HCT116 (cell line): ENCODE results near the gene ST7. TPM values are rescaled to one million over a fixed set of nuclear protein-coding genes. Genes with fewer than 3 reads are reported as not detected.

Source experiments
- ATAC-seq: fragments of 200-7000 bp; cut with Tn5 transposase; 2 replicates; pipeline ENCODE4 v1.9.1; 2020; ENCODE audit warnings: mild to moderate bottlenecking, moderate library complexity
- BruUV-seq: library from RNA; stranded (reverse); fragments of 400-500 nt; replicated peaks from 2 replicates; lab custom pipeline; 2021; lab: Mats Ljungman, UMichigan
- CTCF ChIA-PET: fragments of 300-600 bp; sonication (Branson Sonifier 250); formaldehyde crosslinking; loops from one replicate; lab custom pipeline; 2021; ENCODE audit warnings: antibody characterized with exemption; lab: Charles Lee
- POLR2A ChIA-PET: fragments of 300-600, 350-600 bp; sonication (Branson Sonifier 250); formaldehyde crosslinking; loops from one replicate; lab custom pipeline; 2021; ENCODE audit warnings: antibody characterized with exemption; lab: Charles Lee
- RAD21 ChIA-PET, 2 experiments: fragments of 300-600 bp; sonication (Branson Sonifier 250); formaldehyde crosslinking; loops; one replicate each; lab custom pipeline; 2023; ENCODE audit warnings: low total read pairs in 2 of 2; ENCODE audit not compliant: uncharacterized antibody in 2 of 2, unreplicated experiment in 2 of 2, low non-redundant PET in 1 of 2; lab: Charles Lee
- DNase-seq: peaks from one replicate; pipeline ENCODE4 v3.0.0-alpha.2; 2010; ENCODE audit warnings: low read depth, low spot score
- H2AFZ ChIP-seq: fragments of 200-600 bp; shearing (Covaris generic), sonication (generic); 2 replicates; pipeline ENCODE4 v1.6.1; 2017; ENCODE audit warnings: low read depth, mixed run types, mixed read lengths, antibody characterized with exemption, low read length; ENCODE audit not compliant: poor library complexity, severe bottlenecking
- H3K27ac ChIP-seq: 2 replicates; pipeline ENCODE4 v1.5.1; 2012; ENCODE audit warnings: low read depth, low read length
- H3K27me3 ChIP-seq: fragments of 200-600 bp; sonication (generic); 2 replicates; pipeline ENCODE4 v1.6.1; 2016; ENCODE audit warnings: mixed run types, low read length, mixed read lengths; ENCODE audit not compliant: insufficient read depth
- H3K36me3 ChIP-seq, 2 experiments: fragments of 200-500 bp in 1 of 2; fragments of 200-600 bp in 1 of 2; sonication (Bioruptor generic) in 1 of 2; sonication (generic) in 1 of 2; 2 replicates each; pipeline versions ENCODE4 v1.5.1 to v1.6.1; 2014 to 2016; ENCODE audit warnings: low read length in 2 of 2, inconsistent platforms in 1 of 2, mixed read lengths in 1 of 2, mixed run types in 1 of 2; ENCODE audit not compliant: insufficient read depth in 2 of 2, control insufficient read depth in 1 of 2
- H3K4me1 ChIP-seq, 2 experiments: fragments of 200-600 bp in 1 of 2; sonication (generic) in 1 of 2; 2 replicates each; pipeline versions ENCODE4 v1.5.1 to v1.6.1; 2012 to 2017; ENCODE audit warnings: low read length in 2 of 2, inconsistent platforms in 1 of 2, mild to moderate bottlenecking in 1 of 2, mixed read lengths in 1 of 2, mixed run types in 1 of 2, moderate library complexity in 1 of 2; ENCODE audit not compliant: insufficient read depth in 2 of 2, control insufficient read depth in 1 of 2
- H3K4me2 ChIP-seq: fragments of 200-600 bp; sonication (generic); 2 replicates; pipeline ENCODE4 v1.6.1; 2017; ENCODE audit warnings: mixed run types, low read length, mixed read lengths
- H3K4me3 ChIP-seq, 2 experiments: fragments of 200-600 bp in 1 of 2; sonication (generic) in 1 of 2; replicated peaks in 1 of 2; 2 replicates each; pipeline ENCODE4 v1.5.1; 2011 to 2016; ENCODE audit warnings: low read length in 2 of 2, control low read depth in 1 of 2, low read depth in 1 of 2, mild to moderate bottlenecking in 1 of 2, mixed read lengths in 1 of 2, mixed run types in 1 of 2
- H3K79me2 ChIP-seq: fragments of 200-600 bp; sonication (generic); 2 replicates; pipeline ENCODE4 v1.6.1; 2017; ENCODE audit warnings: mild to moderate bottlenecking, mixed run types, low read length, moderate library complexity, mixed read lengths; ENCODE audit not compliant: insufficient read depth
- H3K9ac ChIP-seq: fragments of 200-600 bp; sonication (generic); 2 replicates; pipeline ENCODE4 v1.6.1; 2016; ENCODE audit warnings: low read length, mixed read lengths
- H3K9me2 ChIP-seq: fragments of 200-600 bp; sonication (generic), shearing (Covaris generic); 2 replicates; pipeline ENCODE4 v1.6.1; 2017; ENCODE audit warnings: mixed run types, mild to moderate bottlenecking, moderate library complexity; ENCODE audit not compliant: insufficient read depth
- H3K9me3 ChIP-seq, 2 experiments: fragments of 200-500 bp in 1 of 2; fragments of 200-600 bp in 1 of 2; sonication (Bioruptor generic) in 1 of 2; sonication (generic) in 1 of 2; 2 replicates each; pipeline ENCODE4 v1.6.1; 2014 to 2017; ENCODE audit warnings: low read length in 2 of 2, mixed read lengths in 2 of 2, inconsistent platforms in 1 of 2, low read depth in 1 of 2, mild to moderate bottlenecking in 1 of 2, mixed run types in 1 of 2, moderate library complexity in 1 of 2; ENCODE audit not compliant: control insufficient read depth in 1 of 2, insufficient read depth in 1 of 2
- H4K20me1 ChIP-seq: fragments of 200-600 bp; sonication (generic), shearing (Covaris generic); 2 replicates; pipeline ENCODE4 v1.6.1; 2017; ENCODE audit warnings: mixed run types, mild to moderate bottlenecking, moderate library complexity; ENCODE audit not compliant: insufficient read depth
- CEBPB ChIP-seq: IDR thresholded peaks from 2 replicates; pipeline ENCODE4 v1.6.1; 2012; ENCODE audit warnings: low read depth
- REST ChIP-seq: IDR thresholded peaks from 2 replicates; pipeline ENCODE4 v1.6.1; 2012; ENCODE audit warnings: low read depth
- SP1 ChIP-seq: IDR thresholded peaks from 2 replicates; pipeline ENCODE4 v1.6.1; 2012; ENCODE audit warnings: low read depth
- YY1 ChIP-seq: IDR thresholded peaks from 2 replicates; pipeline ENCODE4 v1.6.1; 2011; ENCODE audit warnings: low read length, low read depth, moderate library complexity, mild to moderate bottlenecking; ENCODE audit not compliant: insufficient replicate concordance; ENCODE audit errors: extremely low read depth
- intact Hi-C: fragments of 100-400 bp; cut with micrococcal nuclease; formaldehyde crosslinking; loops from 2 replicates; pipeline ENCODE4 v1.10.0; 2022
- total RNA-seq: library from RNA; stranded (reverse); gene quantifications from one replicate; pipeline ENCODE4 v1.2.1, GENCODE V29; 2021; ENCODE audit not compliant: unreplicated experiment

Gene ST7
- total RNA-seq, 1 experiment from 2014 or later = 12.6 TPM

GRCh38 chr7:117048882-117049281 lies 95.6 kb downstream of the ST7 start (continued):
- no peak for TF ChIP-seq CEBPB
- no peak for TF ChIP-seq REST
- no peak for TF ChIP-seq SP1

- H3K4me1 ChIP-seq = no peaks in the 10 kb centered on the region
- no peaks in the 10 kb centered on the region for H3K36me3 ChIP-seq
- ChIA-PET CTCF (interaction anchor here (1.2 kb wide), 1 partner anchor 63 kb away, joined by 3 read pairs; no protein-coding TSS in a partner anchor), RAD21 (no interaction called here), POLR2A (no interaction called here)
- no peaks in the 10 kb centered on the region for H4K20me1 ChIP-seq
- no TSS peak for BruUV-seq
- no peak overlapping the region for H3K9ac ChIP-seq
- no peaks in the 10 kb centered on the region for H3K79me2 ChIP-seq
- H3K27me3 ChIP-seq = no peaks in the 10 kb centered on the region
- no peak overlapping the region for H3K27ac ChIP-seq
- H3K9me2 ChIP-seq = no peaks in the 10 kb centered on the region
- no peak overlapping the region for H3K4me3 ChIP-seq
- H3K4me2 ChIP-seq = no peak overlapping the region
- no peak overlapping the region for H2AFZ ChIP-seq
- no peaks in the 10 kb centered on the region for H3K9me3 ChIP-seq
- no peak for DNase-seq
- no peak for TF ChIP-seq YY1
- no peak for ATAC-seq
- intact Hi-C loops = no loop called here
Observed at GRCh38 chr7:117051808-117052207, 98.5 kb downstream of the ST7 start.
